ENCODE data around the gene TMEM19.

GRCh38 chr12:71744522-71745300 lies 58.8 kb downstream of the TMEM19 start:
- no peak for TF ChIP-seq POLR2A (IDR thresholded peaks at IDR 0.05)
- TF ChIP-seq POLR2AphosphoS5 (IDR thresholded peaks at IDR 0.05) = no peak
- no peak for TF ChIP-seq EP300 (IDR thresholded peaks at IDR 0.05)

Data from stomach (tissue), 4 donors.